RWPE2 (cell line): ENCODE results near the gene THRB.

ENCODE experiments used
- ATAC-seq: fragments of 200-7000 bp; cut with Tn5 transposase; 3 replicates; pipeline ENCODE4 v1.9.1; 2021; ENCODE audit warnings: low read depth
- DNase-seq: peaks from one replicate; pipeline ENCODE4 v3.0.0-alpha.2; 2020; ENCODE audit warnings: low spot score
- H3K27ac ChIP-seq: fragments of 450-650 bp; 2 replicates; pipeline ENCODE4 v1.5.1; 2017; ENCODE audit warnings: mild to moderate bottlenecking; ENCODE audit not compliant: poor library complexity, severe bottlenecking
- H3K27me3 ChIP-seq: fragments of 250-450 bp; sonication (Bioruptor Pico); 2 replicates; pipeline ENCODE4 v1.5.1; 2021; ENCODE audit warnings: mild to moderate bottlenecking, moderate library complexity; ENCODE audit not compliant: insufficient read depth, poor library complexity, severe bottlenecking
- H3K36me3 ChIP-seq: fragments of 250-450 bp; sonication (Bioruptor Pico); 2 replicates; pipeline ENCODE4 v1.5.1; 2020; ENCODE audit warnings: low read depth, mild to moderate bottlenecking, moderate library complexity
- H3K4me1 ChIP-seq: fragments of 250-450 bp; sonication (Bioruptor Pico); 2 replicates; pipeline ENCODE4 v1.5.1; 2021; ENCODE audit warnings: mild to moderate bottlenecking, moderate library complexity; ENCODE audit not compliant: insufficient read depth, poor library complexity, severe bottlenecking
- H3K4me3 ChIP-seq: fragments of 250-450 bp; sonication (Bioruptor Pico); 2 replicates; pipeline ENCODE4 v1.5.1; 2021; ENCODE audit warnings: mild to moderate bottlenecking, moderate library complexity; ENCODE audit not compliant: severe bottlenecking
- H3K9me3 ChIP-seq: fragments of 250-450 bp; sonication (Bioruptor Pico); 2 replicates; pipeline ENCODE4 v1.5.1; 2021; ENCODE audit warnings: mild to moderate bottlenecking, moderate library complexity; ENCODE audit not compliant: severe bottlenecking
- CTCF ChIP-seq: fragments of 450-650 bp; IDR thresholded peaks from one replicate; pipeline ENCODE4 v1.5.1; 2017; ENCODE audit warnings: mild to moderate bottlenecking, moderate library complexity; ENCODE audit not compliant: poor library complexity, severe bottlenecking

The THRB gene

GRCh38 chr3:24386458-24386857 is 108.2 kb downstream of the THRB start:
- ATAC-seq (no peak), DNase-seq (no peak)
- Histone ChIP-seq H3K4me1 (peaks cover 30% of the 10 kb centered on the region), H3K4me3 (no peak overlapping the region), H3K27me3 (no peaks in the 10 kb centered on the region), H3K27ac (peak overlapping the region; percentile 32), H3K36me3 (no peaks in the 10 kb centered on the region), H3K9me3 (no peaks in the 10 kb centered on the region)
- no peak for TF ChIP-seq CTCF

GRCh38 chr3:24385012-24385615 is 109.5 kb downstream of the THRB start:
- H3K4me1 ChIP-seq, result peaks cover 30% of the 10 kb centered on the region
- no peaks in the 10 kb centered on the region for H3K27me3 ChIP-seq
- no peaks in the 10 kb centered on the region for H3K9me3 ChIP-seq
- no peak for TF ChIP-seq CTCF
- no peak overlapping the region for H3K27ac ChIP-seq
- H3K4me3 ChIP-seq, result no peak overlapping the region
- DNase-seq (no peak), ATAC-seq (no peak)
- no peaks in the 10 kb centered on the region for H3K36me3 ChIP-seq

GRCh38 chr3:24382647-24383046 is 112.0 kb downstream of the THRB start:
- no peak for TF ChIP-seq CTCF
- no peak for DNase-seq
- no peak overlapping the region for H3K4me3 ChIP-seq
- H3K27ac ChIP-seq, result no peak overlapping the region
- ATAC-seq, result no peak
- no peaks in the 10 kb centered on the region for H3K27me3 ChIP-seq
- H3K36me3 ChIP-seq, result no peaks in the 10 kb centered on the region
- peaks cover 10% of the 10 kb centered on the region for H3K4me1 ChIP-seq
- no peaks in the 10 kb centered on the region for H3K9me3 ChIP-seq

- Histone ChIP-seq H3K27me3 (no peaks in the 10 kb centered on the region), H3K27ac (no peak overlapping the region), H3K9me3 (no peaks in the 10 kb centered on the region), H3K36me3 (no peaks in the 10 kb centered on the region), H3K4me1 (no peaks in the 10 kb centered on the region), H3K4me3 (no peak overlapping the region)
- no peak for TF ChIP-seq CTCF
- no peak for ATAC-seq
- no peak for DNase-seq
Observed at GRCh38 chr3:24379936-24380335, 114.7 kb downstream of the THRB start.

- Histone ChIP-seq H3K27me3 (no peaks in the 10 kb centered on the region), H3K4me1 (no peaks in the 10 kb centered on the region), H3K9me3 (no peaks in the 10 kb centered on the region), H3K36me3 (no peaks in the 10 kb centered on the region), H3K4me3 (no peak overlapping the region), H3K27ac (no peak overlapping the region)
- no peak for DNase-seq
- no peak for ATAC-seq
- TF ChIP-seq CTCF, result no peak
Observed at GRCh38 chr3:24378313-24378712, 116.3 kb downstream of the THRB start.
